Mucosa of stomach (tissue), 1 donor: Measurements from ENCODE around the gene LMAN2.

Experiments
- H3K27me3 ChIP-seq: one replicate; pipeline ENCODE4 v1.7.0; 2013; ENCODE audit warnings: mild to moderate bottlenecking, low read length; ENCODE audit not compliant: control insufficient read depth, insufficient read depth
- H3K36me3 ChIP-seq: one replicate; pipeline ENCODE4 v1.7.0; 2013; ENCODE audit warnings: low read length; ENCODE audit not compliant: control insufficient read depth, insufficient read depth
- H3K4me1 ChIP-seq: one replicate; pipeline ENCODE4 v1.7.0; 2013; ENCODE audit warnings: mild to moderate bottlenecking, low read length; ENCODE audit not compliant: control insufficient read depth, insufficient read depth
- H3K4me3 ChIP-seq: one replicate; pipeline ENCODE4 v1.7.0; 2013; ENCODE audit warnings: low read length
- H3K9ac ChIP-seq: one replicate; pipeline ENCODE4 v1.7.0; 2013; ENCODE audit warnings: mild to moderate bottlenecking, low read length, moderate library complexity
- H3K9me3 ChIP-seq: one replicate; pipeline ENCODE4 v1.7.0; 2013; ENCODE audit warnings: mild to moderate bottlenecking, low read length, moderate library complexity; ENCODE audit not compliant: control insufficient read depth
- donor health status: Pancreatic carcinoma.

The LMAN2 gene

GRCh38 chr5:177351392-177352329 is at the start of gene LMAN2:
TSS of gene LMAN2 (minus strand) at chr5:177351668. CDS start at chr5:177351647, 21 bp downstream.
- no peaks in the 10 kb centered on the region for H3K27me3 ChIP-seq
- H3K9ac ChIP-seq: peak within 1 kb of the TSS; percentile 98
- peaks cover 25% of the 10 kb centered on the region for H3K4me1 ChIP-seq
- H3K9me3 ChIP-seq: no peaks in the 10 kb centered on the region
- peak within 1 kb of the TSS; percentile 86 for H3K4me3 ChIP-seq
- H3K36me3 ChIP-seq: no peaks in the 10 kb centered on the region

DNA sequence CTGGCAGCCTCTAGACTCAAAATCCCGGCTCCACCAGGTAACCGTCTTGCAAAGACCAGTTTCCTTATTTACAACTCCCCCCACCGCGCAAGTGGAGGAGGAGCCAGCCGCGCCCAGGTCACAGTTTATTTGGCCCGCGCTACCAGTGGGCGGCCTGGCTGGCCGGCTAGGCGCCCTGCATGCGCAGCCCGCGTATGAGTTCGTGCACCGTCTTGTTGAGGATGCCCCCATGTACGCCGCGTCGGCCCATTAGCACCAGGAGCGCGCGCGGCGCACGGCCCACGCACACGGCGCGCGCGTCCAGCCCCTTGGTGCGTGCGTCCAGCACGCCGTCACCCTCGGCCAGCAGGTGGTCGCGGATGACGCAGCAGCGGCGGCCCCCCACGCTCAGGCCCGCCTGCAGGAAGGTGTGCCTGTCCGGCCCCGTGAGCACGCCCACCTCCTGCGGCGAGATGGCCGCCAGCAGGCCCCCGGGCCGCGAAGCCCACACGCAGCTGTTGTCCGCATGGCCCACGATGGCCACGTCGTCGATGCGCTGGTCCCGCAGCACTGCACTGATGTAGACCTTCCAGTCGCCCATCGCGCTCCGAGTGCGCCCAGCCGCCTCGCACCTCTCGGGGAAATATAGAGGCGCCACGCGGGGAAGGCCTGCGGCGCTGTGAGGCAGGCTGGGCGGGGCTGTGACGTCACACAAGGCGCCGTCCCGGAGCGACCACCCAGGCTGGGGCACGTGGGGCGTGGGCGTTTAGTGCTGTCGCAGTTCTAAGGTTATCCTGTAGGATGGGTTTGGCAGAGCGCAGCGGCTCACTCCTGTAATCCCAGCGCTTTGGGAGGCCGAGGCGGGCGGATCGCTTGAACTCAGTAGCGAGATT is 48.8 kb upstream of the LMAN2 start, which contains the start of gene PFN3:
Gene PFN3 (minus strand): TSS at position 665 of the 872 bp plus-strand sequence. CDS start 85 bp downstream, at position 580.
- Histone ChIP-seq H3K36me3 (no peaks in the 10 kb centered on the region), H3K4me3 (no peak within 1 kb of the TSS), H3K27me3 (peaks cover 48% of the 10 kb centered on the region), H3K9me3 (no peaks in the 10 kb centered on the region), H3K9ac (no peak within 1 kb of the TSS), H3K4me1 (peaks cover 45% of the 10 kb centered on the region)

- H3K36me3 ChIP-seq: no peaks in the 10 kb centered on the region
- H3K9me3 ChIP-seq: no peaks in the 10 kb centered on the region
- H3K4me3 ChIP-seq: no peak overlapping the region
- no peak overlapping the region for H3K9ac ChIP-seq
- peaks cover 34% of the 10 kb centered on the region for H3K27me3 ChIP-seq
- H3K4me1 ChIP-seq: peaks cover 22% of the 10 kb centered on the region
Measured at GRCh38 chr5:177397875-177398390, 46.5 kb upstream of the LMAN2 start.

GRCh38 chr5:177396807-177397206 is 45.3 kb upstream of the LMAN2 start:
- no peak overlapping the region for H3K4me3 ChIP-seq
- H3K9ac ChIP-seq: no peak overlapping the region
- no peaks in the 10 kb centered on the region for H3K9me3 ChIP-seq
- no peaks in the 10 kb centered on the region for H3K36me3 ChIP-seq
- peaks cover 23% of the 10 kb centered on the region for H3K27me3 ChIP-seq
- H3K4me1 ChIP-seq: peaks cover 12% of the 10 kb centered on the region

GRCh38 chr5:177396078-177396477 is 44.6 kb upstream of the LMAN2 start:
- peaks cover 15% of the 10 kb centered on the region for H3K27me3 ChIP-seq

GRCh38 chr5:177393990-177394389 is 42.5 kb upstream of the LMAN2 start:
- Histone ChIP-seq H3K27me3 (peaks cover 3% of the 10 kb centered on the region), H3K4me1 (peaks cover 7% of the 10 kb centered on the region), H3K36me3 (no peaks in the 10 kb centered on the region), H3K4me3 (no peak overlapping the region), H3K9me3 (no peaks in the 10 kb centered on the region), H3K9ac (no peak overlapping the region)

More at GRCh38 chr5:177396078-177396477, 44.6 kb upstream of the LMAN2 start:
- H3K4me3 ChIP-seq: no peak overlapping the region
- peaks cover 12% of the 10 kb centered on the region for H3K4me1 ChIP-seq
- H3K9me3 ChIP-seq: no peaks in the 10 kb centered on the region
- H3K9ac ChIP-seq: no peak overlapping the region
- H3K36me3 ChIP-seq: no peaks in the 10 kb centered on the region

DNA sequence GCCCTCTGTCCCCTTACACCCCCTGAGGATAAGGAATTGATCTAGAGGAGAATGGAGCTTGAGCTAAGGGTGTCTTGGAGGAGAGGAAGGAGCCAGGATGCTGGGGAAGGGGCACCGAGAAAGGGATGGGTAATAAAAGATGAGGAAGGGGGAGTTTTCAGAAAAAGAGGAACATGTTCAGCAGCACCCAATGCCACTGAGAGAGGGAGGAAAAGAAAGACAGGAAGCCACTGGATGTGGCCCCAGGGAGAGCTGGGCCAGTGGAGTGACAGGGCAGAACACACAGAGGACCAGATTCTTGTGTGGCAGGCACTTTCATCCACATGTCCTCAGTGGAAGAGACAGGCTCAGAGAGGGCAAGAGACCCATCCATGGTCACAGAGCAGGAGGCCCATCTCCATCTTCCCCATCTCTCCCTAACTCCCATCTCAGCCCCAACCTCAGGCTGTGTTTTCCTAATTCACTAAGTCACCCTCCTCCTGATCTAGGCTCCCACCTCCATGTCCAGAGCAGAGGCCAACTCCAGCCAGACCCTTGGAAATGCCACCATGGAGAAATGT is 41.8 kb upstream of the LMAN2 start:
- no peaks in the 10 kb centered on the region for H3K9me3 ChIP-seq
- peaks cover 7% of the 10 kb centered on the region for H3K4me1 ChIP-seq
- no peak overlapping the region for H3K4me3 ChIP-seq
- H3K9ac ChIP-seq: no peak overlapping the region
- no peaks in the 10 kb centered on the region for H3K36me3 ChIP-seq
- H3K27me3 ChIP-seq: peaks cover 3% of the 10 kb centered on the region

- Histone ChIP-seq H3K27me3 (peaks cover 3% of the 10 kb centered on the region), H3K36me3 (no peaks in the 10 kb centered on the region), H3K9ac (no peak overlapping the region)
Measured at GRCh38 chr5:177392765-177393164, 41.3 kb upstream of the LMAN2 start.

GRCh38 chr5:177390363-177391300 is 39.2 kb upstream of the LMAN2 start:
- Histone ChIP-seq H3K9me3 (no peaks in the 10 kb centered on the region), H3K9ac (no peak overlapping the region)

More at GRCh38 chr5:177392765-177393164, 41.3 kb upstream of the LMAN2 start:
- H3K4me3 ChIP-seq: no peak overlapping the region
- H3K9me3 ChIP-seq: no peaks in the 10 kb centered on the region
- H3K4me1 ChIP-seq: peaks cover 7% of the 10 kb centered on the region

GRCh38 chr5:177389241-177390169 is 38.0 kb upstream of the LMAN2 start:
- Histone ChIP-seq H3K9ac (no peak overlapping the region), H3K36me3 (no peaks in the 10 kb centered on the region), H3K4me1 (peaks cover 7% of the 10 kb centered on the region), H3K9me3 (no peaks in the 10 kb centered on the region), H3K27me3 (no peaks in the 10 kb centered on the region), H3K4me3 (no peak overlapping the region)

More at GRCh38 chr5:177390363-177391300, 39.2 kb upstream of the LMAN2 start:
- Histone ChIP-seq H3K27me3 (no peaks in the 10 kb centered on the region), H3K4me1 (peaks cover 7% of the 10 kb centered on the region), H3K36me3 (no peaks in the 10 kb centered on the region), H3K4me3 (no peak overlapping the region)
